ENCODE results near the gene PRKAG2. TPM values are rescaled to one million over a fixed set of nuclear protein-coding genes. Genes with fewer than 3 reads are reported as not detected.

Gene PRKAG2
- total and polyA plus RNA-seq, 8 donors, result 7.4 to 16.7 (median 9.2) TPM

DNA sequence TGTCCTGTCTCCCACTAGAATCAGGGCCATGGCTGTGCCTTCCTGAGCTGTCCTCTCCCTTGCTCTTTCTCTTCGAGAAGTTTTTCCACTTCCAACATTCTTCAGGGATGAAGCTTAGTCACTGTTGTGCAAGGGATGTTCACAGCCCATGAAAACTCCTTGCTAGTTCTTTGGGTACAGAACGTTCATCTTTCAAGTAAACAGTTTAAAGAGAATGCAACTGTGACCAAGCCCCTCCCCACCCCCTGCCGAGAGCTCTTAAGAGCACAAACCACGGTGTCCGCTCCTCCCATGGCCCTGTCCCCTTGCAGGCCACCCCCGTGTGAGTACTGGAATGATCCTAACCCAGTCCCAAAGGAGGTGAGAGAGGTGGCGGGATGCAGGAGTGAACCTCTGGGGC is 196.1 kb downstream of the PRKAG2 start:
- Histone ChIP-seq H3K36me3 (no peaks in the 10 kb centered on the region), H3K9me3 (no peaks in the 10 kb centered on the region), H3K4me1 (peaks cover 8 to 10% (median 10%) of the 10 kb centered on the region in 3 donors), H3K27ac (no peak overlapping the region), H3K27me3 (no peaks in the 10 kb centered on the region), H3K4me3 (no peak overlapping the region)
- intact Hi-C loops (cut with DNase I), result no loop called here
- no peak for ATAC-seq
- WGBS, 2 donors, result 78 to 83% methylated on average over 7 of the region's 7 CpGs
- TF ChIP-seq CTCF (IDR thresholded peaks at IDR 0.05), result no peak
- DNase-seq, result peak in 1 of 6 donors; percentile 24
- FAIRE-seq, result no peak

GRCh38 chr7:151679881-151680612 is 196.9 kb downstream of the PRKAG2 start:
- TF ChIP-seq CTCF (IDR thresholded peaks at IDR 0.05), result no peak
- 90 to 92% methylated on average over 11 of the region's 11 CpGs for WGBS, 2 donors
- Histone ChIP-seq H3K27me3 (no peaks in the 10 kb centered on the region), H3K4me3 (no peak overlapping the region), H3K9me3 (no peaks in the 10 kb centered on the region), H3K36me3 (no peaks in the 10 kb centered on the region), H3K4me1 (peaks cover 8 to 10% (median 10%) of the 10 kb centered on the region in 3 donors), H3K27ac (no peak overlapping the region)
- DNase-seq, result no peak
- ATAC-seq, result no peak
- no peak for FAIRE-seq
- intact Hi-C loops (cut with DNase I), result no loop called here

DNA sequence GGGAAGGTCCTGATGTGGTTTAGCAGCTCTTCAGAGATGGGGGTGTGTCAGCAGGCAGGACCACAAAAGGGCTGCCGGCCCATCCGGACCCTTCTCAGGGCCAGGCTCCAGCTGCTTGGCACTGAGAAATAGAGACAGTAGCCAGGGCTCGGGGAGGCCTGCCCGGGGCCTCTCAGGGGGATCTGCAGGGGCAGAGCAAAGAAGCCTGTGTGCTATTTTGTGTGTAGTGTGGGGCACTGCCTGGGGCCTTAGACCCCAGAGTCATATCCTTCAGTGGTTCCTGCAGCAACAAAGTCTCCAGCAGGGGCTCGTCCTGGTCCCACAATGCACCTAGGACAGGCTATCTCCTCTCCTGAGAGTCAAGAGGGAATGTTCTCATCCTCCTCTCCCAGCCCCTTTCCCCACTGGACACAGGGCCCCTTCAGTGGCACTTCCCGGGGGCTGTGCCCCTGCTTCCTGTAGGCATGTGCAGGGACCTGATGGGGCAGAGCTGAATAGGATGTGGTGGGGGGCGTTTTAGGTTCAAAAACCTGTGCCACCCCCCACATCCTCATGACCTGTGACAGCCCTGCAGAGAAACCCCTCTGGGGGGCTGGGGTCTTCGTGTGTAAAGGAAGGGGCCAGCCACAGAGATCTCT is 197.7 kb downstream of the PRKAG2 start:
- no peaks in the 10 kb centered on the region for H3K9me3 ChIP-seq
- H3K4me3 ChIP-seq, result no peak overlapping the region
- 72 to 86% methylated on average over 8 of the region's 8 CpGs for WGBS, 2 donors
- ATAC-seq, result no peak
- intact Hi-C loops (cut with DNase I), result no loop called here
- no peaks in the 10 kb centered on the region for H3K36me3 ChIP-seq
- FAIRE-seq, result no peak
- no peak overlapping the region for H3K27ac ChIP-seq
- peak in 1 of 6 donors; percentile 53 for DNase-seq
- H3K4me1 ChIP-seq, result peaks cover 8 to 10% (median 10%) of the 10 kb centered on the region in 3 donors
- no peak for TF ChIP-seq CTCF (IDR thresholded peaks at IDR 0.05)
- H3K27me3 ChIP-seq, result no peaks in the 10 kb centered on the region

DNA sequence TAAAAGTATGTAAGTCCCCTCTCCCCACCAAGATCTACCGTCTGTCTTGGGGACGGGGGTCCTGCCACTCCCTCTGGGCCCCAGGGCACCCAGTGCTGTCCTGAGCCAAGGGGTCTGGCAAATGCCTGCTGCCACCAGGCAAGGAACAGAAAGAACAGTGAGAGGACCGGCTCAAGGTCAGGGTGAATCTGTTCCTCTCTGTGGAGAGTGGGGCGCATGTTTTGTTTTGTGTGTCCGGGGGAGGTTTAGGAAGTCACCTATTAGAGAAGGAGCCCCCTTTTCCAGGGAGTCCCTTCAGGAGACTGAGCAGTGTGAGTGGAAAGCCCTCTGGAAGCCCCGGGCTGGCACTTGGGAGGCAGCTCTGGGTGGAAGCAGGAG is 198.7 kb downstream of the PRKAG2 start:
- intact Hi-C loops (cut with DNase I), result no loop called here
- DNase-seq, result peak in 1 of 6 donors; percentile 35
- H3K4me3 ChIP-seq, result no peak overlapping the region
- H3K27me3 ChIP-seq, result no peaks in the 10 kb centered on the region
- peak in 1 of 4 donors; percentile 2 for ATAC-seq
- no peak for TF ChIP-seq CTCF (IDR thresholded peaks at IDR 0.05)
- FAIRE-seq, result no peak
- H3K36me3 ChIP-seq, result no peaks in the 10 kb centered on the region
- 88 to 89% methylated on average over 6 of the region's 6 CpGs for WGBS, 2 donors
- peaks cover 8 to 10% (median 10%) of the 10 kb centered on the region in 3 donors for H3K4me1 ChIP-seq
- H3K9me3 ChIP-seq, result no peaks in the 10 kb centered on the region
- H3K27ac ChIP-seq, result peak overlapping the region in 3 of 4 donors; percentile 19 to 47 (median 35)
